Endodermal cell (in vitro differentiated cells): ENCODE data around the gene NDNF. TPM values are rescaled to one million over a fixed set of nuclear protein-coding genes. Genes with fewer than 3 reads are reported as not detected.

ENCODE experiments used
- DNase-seq: peaks from one replicate; pipeline ENCODE4 v3.0.0-alpha.2; 2017
- H3K27ac ChIP-seq: 2 replicates; pipeline ENCODE4 v1.5.1; 2013; ENCODE audit warnings: mild to moderate bottlenecking, low read depth, low read length, moderate library complexity
- H3K27me3 ChIP-seq: 2 replicates; pipeline ENCODE4 v1.6.1; 2013; ENCODE audit warnings: mild to moderate bottlenecking, low read length, moderate library complexity; ENCODE audit not compliant: insufficient read depth, control insufficient read depth, poor library complexity, severe bottlenecking
- H3K36me3 ChIP-seq: 2 replicates; pipeline ENCODE4 v1.7.0; 2013; ENCODE audit warnings: mild to moderate bottlenecking, low read length, moderate library complexity; ENCODE audit not compliant: control insufficient read depth, insufficient read depth
- H3K4me1 ChIP-seq: one replicate; pipeline ENCODE4 v1.7.0; 2013; ENCODE audit warnings: low read length; ENCODE audit not compliant: control insufficient read depth, insufficient read depth
- H3K4me3 ChIP-seq: 2 replicates; pipeline ENCODE4 v1.5.1; 2013; ENCODE audit warnings: mild to moderate bottlenecking, low read length, moderate library complexity
- H3K9ac ChIP-seq: 2 replicates; pipeline ENCODE4 v1.6.1; 2013; ENCODE audit warnings: mild to moderate bottlenecking, low read length, moderate library complexity; ENCODE audit not compliant: poor library complexity, severe bottlenecking; ENCODE audit errors: extremely low read depth
- H3K9me3 ChIP-seq: 2 replicates; pipeline ENCODE4 v1.6.1; 2013; ENCODE audit warnings: mild to moderate bottlenecking, low read length, moderate library complexity; ENCODE audit not compliant: control insufficient read depth
- H3K27ac Mint-ChIP-seq: 2 replicates; pipeline ENCODE4 v1.8.0; 2020; ENCODE audit warnings: mixed read lengths
- H3K27me3 Mint-ChIP-seq: 2 replicates; pipeline ENCODE4 v1.8.0; 2021; ENCODE audit warnings: mild to moderate bottlenecking, mixed read lengths; ENCODE audit not compliant: insufficient read depth
- H3K36me3 Mint-ChIP-seq: 2 replicates; pipeline ENCODE4 v1.8.0; 2020; ENCODE audit warnings: low read depth, mixed read lengths
- H3K4me1 Mint-ChIP-seq: 2 replicates; pipeline ENCODE4 v1.8.0; 2020; ENCODE audit warnings: mixed read lengths
- H3K4me3 Mint-ChIP-seq: 2 replicates; pipeline ENCODE4 v1.8.0; 2020; ENCODE audit warnings: mild to moderate bottlenecking, moderate library complexity, mixed read lengths
- H3K9me3 Mint-ChIP-seq: 2 replicates; pipeline ENCODE4 v1.8.0; 2020; ENCODE audit warnings: mild to moderate bottlenecking, mixed read lengths
- CTCF ChIP-seq: fragments of 200-600 bp; sonication (generic); conservative IDR thresholded peaks from 2 replicates; pipeline ENCODE4 v1.5.0; 2021; ENCODE audit warnings: antibody characterized with exemption, mild to moderate bottlenecking
- WGBS, 2 experiments: methylation state at CpG; one replicate each; pipeline versions ENCODE4 v1.1.5 to v1.1.7; 2013; ENCODE audit warnings: missing lambda C conversion rate in 2 of 2, mixed read lengths in 1 of 2; ENCODE audit not compliant: insufficient coverage in 1 of 2, insufficient read length in 1 of 2; 5-methylcytosine and 5-hydroxymethylcytosine counted together
- total RNA-seq, 2 donors: library from RNA; stranded (reverse); fragmentation: NEBNext Ultra II Directional in 1 of 2; extraction: Animal tissue kit (Norgen Biotek cat#: 25700) in 1 of 2; gene quantifications; 2 replicates in 1 of 2; 3 replicates in 1 of 2; pipeline ENCODE4 v1.2.1, GENCODE V29; 2021

Gene NDNF
- total RNA-seq, 2 donors from 2014 or later, result 2.4 to 3.6 TPM

GRCh38 chr4:121069430-121069829 lies 2.9 kb downstream of the NDNF start:
- H3K4me3 Mint-ChIP-seq, result no peak overlapping the region
- H3K27me3 ChIP-seq, result peaks cover 43% of the 10 kb centered on the region
- 100% methylated on average over 1 of the region's 1 CpG; no CpG with 5 or more reads in 1 of the 2 experiments for WGBS, 2 experiments

GRCh38 chr4:121064482-121064881 lies 7.9 kb downstream of the NDNF start:
- no peaks in the 10 kb centered on the region for H3K36me3 ChIP-seq
- H3K9me3 ChIP-seq, result no peaks in the 10 kb centered on the region
- H3K9ac ChIP-seq, result no peak overlapping the region
- TF ChIP-seq CTCF, result no peak
- H3K4me1 Mint-ChIP-seq, result peaks cover 7% of the 10 kb centered on the region
- peaks cover 15% of the 10 kb centered on the region for H3K27me3 Mint-ChIP-seq
- H3K4me3 ChIP-seq, result no peak overlapping the region
- no peak overlapping the region for H3K27ac ChIP-seq
- H3K4me3 Mint-ChIP-seq, result no peak overlapping the region
- H3K36me3 Mint-ChIP-seq, result no peaks in the 10 kb centered on the region
- H3K9me3 Mint-ChIP-seq, result no peaks in the 10 kb centered on the region
- 78% methylated on average over 1 of the region's 3 CpGs; no CpG with 5 or more reads in 1 of the 2 experiments for WGBS, 2 experiments
- H3K27me3 ChIP-seq, result peaks cover 17% of the 10 kb centered on the region
- no peak for DNase-seq
- H3K4me1 ChIP-seq, result no peaks in the 10 kb centered on the region
- H3K27ac Mint-ChIP-seq, result no peak overlapping the region

More at GRCh38 chr4:121069430-121069829, 2.9 kb downstream of the NDNF start:
- no peaks in the 10 kb centered on the region for H3K9me3 Mint-ChIP-seq
- TF ChIP-seq CTCF, result no peak
- no peaks in the 10 kb centered on the region for H3K36me3 ChIP-seq
- no peaks in the 10 kb centered on the region for H3K9me3 ChIP-seq
- H3K27ac Mint-ChIP-seq, result no peak overlapping the region
- no peaks in the 10 kb centered on the region for H3K36me3 Mint-ChIP-seq
- H3K4me3 ChIP-seq, result no peak overlapping the region
- no peak for DNase-seq
- peaks cover 49% of the 10 kb centered on the region for H3K27me3 Mint-ChIP-seq
- H3K4me1 Mint-ChIP-seq, result peaks cover 19% of the 10 kb centered on the region
- H3K9ac ChIP-seq, result no peak overlapping the region
- H3K27ac ChIP-seq, result no peak overlapping the region
- peaks cover 8% of the 10 kb centered on the region for H3K4me1 ChIP-seq

- 86 to 100% methylated on average over 1 to 5 of the region's 5 CpGs for WGBS, 2 experiments
- no peak overlapping the region for H3K9ac ChIP-seq
- no peaks in the 10 kb centered on the region for H3K4me1 ChIP-seq
- no peak overlapping the region for H3K27ac ChIP-seq
- H3K36me3 ChIP-seq, result no peaks in the 10 kb centered on the region
- Mint-ChIP-seq H3K27me3 (no peaks in the 10 kb centered on the region), H3K9me3 (no peaks in the 10 kb centered on the region), H3K27ac (no peak overlapping the region), H3K4me3 (no peak overlapping the region), H3K4me1 (peaks cover 8% of the 10 kb centered on the region), H3K36me3 (no peaks in the 10 kb centered on the region)
- peaks cover 3% of the 10 kb centered on the region for H3K27me3 ChIP-seq
- H3K4me3 ChIP-seq, result no peak overlapping the region
- H3K9me3 ChIP-seq, result no peaks in the 10 kb centered on the region
- TF ChIP-seq CTCF, result no peak
- no peak for DNase-seq
Measured at GRCh38 chr4:121062521-121062920, 9.8 kb downstream of the NDNF start.
